GM12874 (cell line): Measurements from ENCODE around the gene COL13A1.

Experiments used
- TF ChIP-seq, protein P1 (sequence below): IDR thresholded peaks from 2 replicates; pipeline ENCODE4 v1.5.1; 2011; ENCODE audit warnings: low read depth, mild to moderate bottlenecking, control low read depth, low read length, moderate library complexity; ENCODE audit not compliant: insufficient read depth

COL13A1 gene

GRCh38 chr10:69853064-69853463 lies 51.4 kb downstream of the COL13A1 start:
- TF ChIP-seq, protein P1, sequence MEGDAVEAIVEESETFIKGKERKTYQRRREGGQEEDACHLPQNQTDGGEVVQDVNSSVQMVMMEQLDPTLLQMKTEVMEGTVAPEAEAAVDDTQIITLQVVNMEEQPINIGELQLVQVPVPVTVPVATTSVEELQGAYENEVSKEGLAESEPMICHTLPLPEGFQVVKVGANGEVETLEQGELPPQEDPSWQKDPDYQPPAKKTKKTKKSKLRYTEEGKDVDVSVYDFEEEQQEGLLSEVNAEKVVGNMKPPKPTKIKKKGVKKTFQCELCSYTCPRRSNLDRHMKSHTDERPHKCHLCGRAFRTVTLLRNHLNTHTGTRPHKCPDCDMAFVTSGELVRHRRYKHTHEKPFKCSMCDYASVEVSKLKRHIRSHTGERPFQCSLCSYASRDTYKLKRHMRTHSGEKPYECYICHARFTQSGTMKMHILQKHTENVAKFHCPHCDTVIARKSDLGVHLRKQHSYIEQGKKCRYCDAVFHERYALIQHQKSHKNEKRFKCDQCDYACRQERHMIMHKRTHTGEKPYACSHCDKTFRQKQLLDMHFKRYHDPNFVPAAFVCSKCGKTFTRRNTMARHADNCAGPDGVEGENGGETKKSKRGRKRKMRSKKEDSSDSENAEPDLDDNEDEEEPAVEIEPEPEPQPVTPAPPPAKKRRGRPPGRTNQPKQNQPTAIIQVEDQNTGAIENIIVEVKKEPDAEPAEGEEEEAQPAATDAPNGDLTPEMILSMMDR, result no peak

DNA sequence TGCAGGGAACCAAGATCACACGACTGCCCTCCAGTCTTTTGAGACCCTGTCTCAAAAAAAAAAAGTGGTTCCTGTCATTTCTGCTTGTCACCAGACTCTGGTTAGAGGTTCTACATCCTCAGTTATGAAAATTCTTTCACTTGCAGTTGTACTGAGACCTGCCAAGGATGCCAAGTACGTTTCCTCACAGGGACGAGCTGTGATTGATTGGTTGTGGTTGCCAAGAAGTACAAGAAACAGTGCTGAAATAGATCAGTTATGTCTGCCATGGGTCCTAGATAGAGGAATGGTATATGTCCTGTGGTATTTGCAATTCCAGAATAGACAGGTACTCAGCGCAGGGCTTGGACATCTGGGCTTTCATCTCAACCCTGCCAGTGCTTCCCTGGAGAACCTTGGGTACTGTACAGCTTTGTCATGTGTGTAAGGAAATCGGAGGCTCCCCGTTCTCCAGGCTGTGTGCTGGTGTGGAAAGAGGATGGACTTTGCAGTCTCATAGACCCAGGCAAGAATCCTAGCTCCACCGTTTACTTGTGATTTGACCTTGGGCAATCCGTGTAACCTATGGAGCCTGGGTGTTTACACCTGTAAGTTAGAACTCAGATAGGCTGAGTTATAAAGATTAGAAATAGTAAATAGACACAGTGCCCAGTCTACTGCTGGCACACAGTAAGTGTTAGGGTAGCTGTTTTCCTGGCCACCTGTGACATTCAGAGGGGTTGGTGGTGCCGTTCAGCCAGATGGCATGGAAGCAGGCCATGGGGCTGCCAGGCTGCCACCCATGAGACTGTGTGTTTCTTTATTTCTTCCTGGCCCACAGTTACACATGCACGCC lies 53.0 kb downstream of the COL13A1 start:
- TF ChIP-seq, protein P1, result no peak

- TF ChIP-seq, protein P1, result no peak
Measured at GRCh38 chr10:69855346-69856111, 53.8 kb downstream of the COL13A1 start.

- TF ChIP-seq, protein P1, result no peak
Measured at GRCh38 chr10:69856601-69857166, 55.0 kb downstream of the COL13A1 start.

DNA sequence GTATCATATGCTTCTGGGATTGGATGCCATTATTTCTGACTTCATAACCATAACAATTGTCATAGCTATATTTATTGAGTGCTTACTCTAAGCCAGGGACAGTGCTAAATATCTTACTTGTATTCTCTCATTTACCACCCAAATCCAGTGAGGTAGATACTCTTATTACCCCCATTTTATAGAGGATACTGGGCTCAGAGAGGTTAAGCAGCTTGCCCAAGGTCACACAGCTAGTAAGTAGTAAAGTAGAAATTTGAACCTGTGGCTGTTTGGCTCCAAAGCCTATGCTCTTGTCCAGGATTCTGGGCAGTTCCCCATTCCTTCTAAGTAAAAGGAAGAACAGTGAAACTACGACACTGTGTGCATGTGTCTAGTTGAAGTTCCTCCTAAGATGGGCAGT lies 56.5 kb downstream of the COL13A1 start:
- TF ChIP-seq, protein P1, result no peak

- TF ChIP-seq, protein P1, result no peak
Measured at GRCh38 chr10:69860271-69860670, 58.6 kb downstream of the COL13A1 start.
